ENCODE data around the gene ADORA1.

The ADORA1 gene

DNA sequence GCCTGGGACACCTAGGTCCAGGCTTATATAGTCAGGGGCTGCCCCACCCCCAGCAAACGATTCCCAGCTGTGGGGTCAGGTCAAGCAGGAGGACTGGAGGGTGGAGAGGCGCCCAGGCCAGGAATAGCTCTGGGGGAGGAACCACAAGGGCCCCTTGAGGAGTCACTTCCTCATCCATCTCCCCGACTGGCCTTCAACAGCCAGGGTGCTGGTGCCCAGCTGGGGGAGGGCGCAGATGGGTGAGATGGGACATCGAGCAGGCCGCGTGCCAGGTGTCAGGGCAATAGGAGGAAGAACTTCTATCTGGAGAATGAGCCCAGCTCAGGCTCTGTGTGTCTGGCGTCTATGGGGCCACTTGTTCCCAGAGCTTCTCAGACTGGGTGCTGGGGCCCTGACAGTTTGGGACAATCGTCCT is 48.3 kb downstream of the ADORA1 start:
- peak in 1 of 2 donors; percentile 40 for DNase-seq

DNA sequence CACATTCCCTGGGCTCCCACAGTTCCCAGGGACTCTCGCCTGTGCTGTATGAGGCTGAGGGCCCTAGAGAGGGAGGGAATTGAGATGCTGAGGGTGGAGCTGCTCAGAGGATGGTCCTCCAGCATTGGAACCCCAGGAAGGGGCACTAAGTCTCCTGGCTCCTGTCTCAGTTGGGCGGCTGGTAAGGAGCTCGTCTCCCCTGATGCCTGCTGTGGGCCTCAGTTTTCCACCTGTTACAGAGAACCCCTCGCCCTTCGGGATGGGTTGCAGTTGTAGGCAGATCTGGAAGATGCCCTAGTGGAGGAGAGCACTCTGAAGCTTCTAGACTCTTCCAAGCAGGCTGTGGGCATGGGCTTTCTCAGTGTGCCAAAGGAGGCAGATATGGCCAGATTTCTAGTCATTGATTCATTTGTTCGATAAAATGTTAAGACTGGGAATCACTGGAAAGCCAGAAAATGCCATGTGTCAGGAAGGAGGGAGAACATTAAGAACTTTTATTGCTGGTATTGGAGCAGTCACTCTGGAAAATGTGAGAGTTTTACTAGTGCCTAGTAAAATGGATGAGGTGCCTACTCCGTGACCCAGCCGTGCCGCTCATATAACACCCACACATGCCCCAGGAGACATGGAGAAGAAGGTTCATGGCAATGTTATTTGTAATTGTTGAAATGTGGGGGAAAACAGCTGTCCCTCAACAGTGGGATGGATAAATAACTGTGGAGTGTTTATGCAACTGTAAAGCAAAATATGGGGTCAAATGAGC is 48.9 kb downstream of the ADORA1 start:
- no peak for DNase-seq

DNA sequence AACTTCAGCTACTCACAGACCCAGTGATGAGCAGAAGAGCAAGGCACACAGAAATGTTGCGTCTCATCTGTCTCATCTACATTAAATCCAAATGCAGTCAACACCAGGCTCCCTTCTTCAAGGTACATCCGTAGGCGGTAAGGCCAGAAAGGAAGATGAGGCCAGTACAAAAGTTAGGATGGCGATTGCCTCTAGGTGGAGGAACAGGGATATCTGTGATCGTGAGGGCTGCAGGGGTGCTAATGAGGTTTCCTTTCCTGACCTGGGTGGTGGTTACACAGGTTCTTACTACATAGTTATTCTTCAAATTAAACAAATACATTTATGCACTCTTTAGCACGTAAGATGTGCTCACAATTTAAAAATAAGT is 49.5 kb downstream of the ADORA1 start:
- DNase-seq = no peak

DNA sequence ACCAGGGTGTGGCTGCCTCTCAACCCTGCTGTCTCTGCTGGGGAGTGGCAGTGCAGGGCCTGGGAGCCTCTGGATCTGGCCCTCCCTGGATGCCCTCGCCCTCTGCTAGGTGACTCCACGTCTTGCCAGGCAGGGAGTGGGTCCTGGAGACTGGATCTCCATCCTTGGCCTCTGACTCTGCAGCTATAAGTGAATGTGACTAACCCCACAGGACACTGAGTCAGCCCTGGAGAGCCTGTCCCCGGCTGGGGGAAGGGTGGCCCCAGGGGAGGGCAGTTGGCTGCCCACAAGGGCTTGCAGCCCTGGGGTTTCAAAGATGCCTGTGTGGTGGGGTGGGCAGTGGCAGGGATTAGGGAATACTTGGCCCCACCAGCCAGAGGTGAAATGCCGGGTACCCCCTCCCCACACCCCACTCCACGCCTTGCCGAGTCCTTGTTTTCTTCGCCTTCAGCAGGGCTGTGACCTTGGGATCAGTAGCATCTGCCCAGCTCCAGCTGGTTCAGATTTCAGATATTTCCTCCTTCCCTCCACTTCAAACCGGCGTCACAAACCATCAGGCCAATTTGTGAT is 50.0 kb downstream of the ADORA1 start:
- no peak for DNase-seq

DNA sequence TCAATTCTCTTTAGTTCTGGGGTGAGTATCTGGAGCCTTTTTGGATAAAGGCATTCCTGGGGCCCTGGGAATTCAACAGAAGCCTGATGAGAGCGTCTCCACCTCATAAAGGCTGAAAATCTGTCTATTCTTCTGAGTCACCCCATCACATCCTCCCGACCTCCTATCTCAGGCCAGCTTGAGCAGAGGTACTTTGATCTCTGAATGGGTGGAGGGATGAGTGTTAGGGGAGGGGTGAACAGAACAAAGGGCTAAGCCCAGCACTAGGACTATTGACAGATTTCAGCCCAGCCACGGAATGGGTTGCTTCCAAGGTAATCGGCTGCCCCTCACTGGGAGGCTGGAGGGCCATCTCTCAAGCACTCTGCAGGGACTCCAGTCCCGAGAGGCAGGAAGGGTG is 50.6 kb downstream of the ADORA1 start:
- DNase-seq = no peak

DNA sequence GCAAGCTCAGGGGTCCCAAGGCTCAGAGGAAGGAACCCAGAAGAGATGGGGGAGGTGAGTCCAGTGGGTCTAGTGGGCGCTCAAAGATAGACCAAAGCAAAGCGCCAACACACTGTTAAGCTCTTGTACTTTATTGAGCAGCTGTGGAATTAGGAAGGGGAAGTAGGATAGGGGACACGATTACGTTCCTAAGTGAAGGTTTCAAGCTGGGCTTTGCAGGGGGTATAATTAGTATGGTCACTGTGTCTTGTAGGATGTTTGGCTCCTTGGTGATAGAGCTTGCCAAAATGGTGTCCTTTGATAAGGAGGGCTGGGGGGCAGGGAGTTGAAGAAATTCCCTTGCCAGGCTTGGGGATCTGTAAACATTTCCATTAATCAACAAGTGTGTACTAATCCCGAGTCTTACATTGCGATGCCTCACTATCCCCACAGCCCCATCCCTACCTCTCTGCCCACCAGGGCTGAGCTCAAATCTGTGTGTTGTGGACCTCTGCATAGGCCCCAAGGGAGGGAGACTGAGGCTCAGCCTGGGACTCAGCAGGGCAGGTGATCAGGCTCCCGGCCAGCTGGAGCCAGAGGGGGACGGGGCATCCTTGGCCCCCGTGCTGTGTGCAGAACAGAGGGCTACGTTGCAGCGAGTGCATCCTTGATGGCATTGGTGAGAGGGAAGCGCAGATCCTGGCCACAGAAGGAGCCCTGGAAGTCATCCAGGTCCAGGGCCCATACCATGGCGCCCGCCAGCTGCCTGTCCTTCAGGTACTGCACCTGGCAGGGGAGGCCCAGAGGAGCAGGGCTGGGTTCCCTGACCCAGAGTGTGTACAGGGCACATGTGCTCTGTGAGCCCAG is 51.5 kb downstream of the ADORA1 start:
- no peak for DNase-seq

DNA sequence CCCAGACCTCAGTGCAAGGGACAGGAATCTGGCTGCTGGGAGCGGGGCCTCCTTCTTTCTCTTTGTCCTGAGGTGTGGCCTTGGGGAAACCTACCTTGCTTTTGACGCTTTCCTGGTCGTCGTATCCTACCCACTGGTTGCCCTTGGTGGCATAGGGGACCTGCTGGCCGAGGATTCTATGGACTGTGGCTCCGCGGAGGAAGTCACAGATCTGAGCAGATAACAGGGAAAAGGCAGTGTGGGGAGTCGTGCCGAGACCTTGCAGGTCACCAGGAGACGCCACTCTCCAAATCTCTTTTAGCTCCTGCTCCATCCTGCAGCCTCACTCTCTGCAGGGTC is 52.1 kb downstream of the ADORA1 start:
- DNase-seq = no peak

DNA sequence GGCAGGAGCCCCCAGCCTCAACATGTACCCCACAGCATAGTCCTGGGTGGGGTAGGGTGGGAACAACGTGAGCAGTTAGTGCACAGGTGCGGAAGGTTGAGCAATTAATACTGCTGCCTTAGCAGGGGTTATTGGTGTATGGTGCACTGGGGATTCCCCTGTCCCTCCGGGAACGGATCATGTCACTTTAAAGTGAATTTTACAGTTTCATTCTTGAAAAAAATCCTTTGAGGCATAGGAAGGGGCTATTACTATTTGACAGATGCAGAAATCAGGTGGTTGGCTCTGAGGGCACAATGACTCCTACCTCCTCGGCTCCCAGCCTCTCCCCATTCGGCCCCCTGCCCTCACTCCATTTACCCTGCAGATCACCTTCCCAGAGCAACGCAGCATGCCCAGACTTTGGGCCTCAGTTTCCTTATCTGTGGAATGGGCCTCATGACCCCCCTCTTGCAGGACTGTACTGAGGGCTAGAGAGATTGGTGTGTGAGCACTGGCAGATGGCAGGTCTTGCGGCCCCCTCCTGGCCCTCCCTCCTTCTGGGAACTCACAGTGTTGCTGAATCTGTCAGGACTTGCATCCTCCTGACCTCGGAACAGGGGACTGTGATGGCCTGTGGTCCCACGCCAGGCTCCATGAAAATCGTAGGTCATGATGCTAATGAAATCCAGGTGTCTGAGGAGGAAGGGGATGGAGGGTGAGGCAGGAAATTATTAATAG is 53.2 kb downstream of the ADORA1 start:
- no peak for DNase-seq

DNA sequence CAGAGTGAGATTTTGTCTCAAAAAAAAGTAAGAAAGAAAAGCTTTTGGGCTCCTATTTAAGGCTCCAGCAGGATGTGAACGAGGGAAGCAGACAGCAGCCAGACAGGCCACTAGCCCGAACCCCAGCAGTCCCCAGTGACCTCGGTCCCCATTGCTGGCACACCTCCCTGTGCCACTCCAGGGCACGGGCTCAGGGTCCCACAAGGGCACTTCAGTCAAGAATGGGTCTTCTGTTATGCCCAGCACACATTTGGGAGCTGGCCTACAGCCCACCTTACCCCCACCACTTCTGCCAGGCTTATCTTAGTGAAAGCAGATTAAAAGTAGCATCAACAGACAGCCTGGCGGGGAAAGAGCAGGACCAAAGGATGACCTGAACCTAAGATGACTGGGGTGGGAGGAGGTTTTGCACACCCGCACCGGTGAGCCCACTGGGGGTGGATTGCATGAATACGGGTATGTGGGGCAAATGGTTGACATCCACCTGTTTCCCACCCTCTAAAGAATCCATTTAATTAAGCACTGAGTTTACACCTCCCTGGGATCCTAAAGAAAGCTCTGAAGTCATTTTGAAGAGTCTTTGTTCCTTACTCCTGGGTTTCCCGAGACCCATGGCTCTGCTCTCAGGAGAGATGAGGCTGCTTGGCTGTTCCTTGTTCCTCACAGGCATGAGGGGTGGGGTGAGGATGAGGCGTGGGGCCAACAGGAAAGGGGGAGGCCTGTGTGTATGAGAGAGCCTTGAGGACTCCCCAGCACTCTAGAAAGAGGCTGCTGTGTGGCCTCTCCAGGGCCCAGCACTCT is 54.3 kb downstream of the ADORA1 start:
- no peak for DNase-seq

DNA sequence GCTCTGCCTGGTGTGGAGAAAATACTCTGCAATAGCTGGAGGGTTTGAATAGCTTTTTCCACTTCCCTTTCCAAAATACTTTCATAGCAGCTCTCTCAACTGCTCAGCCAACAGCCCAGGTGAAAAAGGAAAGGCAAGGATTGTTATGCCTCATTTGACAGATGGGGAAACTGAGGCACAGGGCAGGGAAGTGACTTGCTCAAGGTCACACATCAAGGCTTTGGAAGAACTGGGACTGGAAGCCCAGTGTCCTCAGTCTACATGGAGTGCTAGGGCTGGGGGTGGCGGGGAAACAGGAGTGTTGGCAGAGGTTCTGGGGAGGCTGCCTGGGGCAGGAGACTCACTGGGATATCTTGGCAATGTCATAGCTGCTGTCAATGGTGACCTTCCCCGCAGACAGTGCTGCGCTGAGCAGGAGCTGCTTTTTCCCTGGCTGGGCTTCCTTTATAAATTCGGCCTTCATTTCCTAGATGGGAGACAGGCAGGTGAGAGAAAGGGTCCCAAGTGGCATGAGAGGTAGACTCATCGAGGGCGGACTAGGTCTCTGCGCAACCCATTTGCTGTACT is 54.9 kb downstream of the ADORA1 start:
- DNase-seq = no peak

DNA sequence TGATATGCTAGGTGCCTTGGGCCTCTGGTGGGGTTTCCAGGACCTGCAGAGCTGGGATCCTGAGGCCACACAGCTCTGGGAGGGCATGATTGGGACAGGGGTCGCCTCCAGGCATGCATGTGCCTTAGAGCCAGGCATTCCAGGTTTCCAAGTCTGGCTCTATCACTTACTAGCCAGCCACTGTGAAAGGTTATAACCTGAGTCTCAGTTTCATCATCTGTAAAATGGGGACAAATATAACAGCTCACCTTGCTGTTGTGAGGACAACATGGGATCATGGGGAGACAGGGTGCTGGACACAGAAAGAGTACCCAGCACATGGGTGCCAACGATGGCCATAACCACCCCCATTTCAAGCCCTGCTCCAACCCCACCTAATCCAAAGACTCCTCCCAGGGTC is 56.3 kb downstream of the ADORA1 start:
- no peak for DNase-seq

DNA sequence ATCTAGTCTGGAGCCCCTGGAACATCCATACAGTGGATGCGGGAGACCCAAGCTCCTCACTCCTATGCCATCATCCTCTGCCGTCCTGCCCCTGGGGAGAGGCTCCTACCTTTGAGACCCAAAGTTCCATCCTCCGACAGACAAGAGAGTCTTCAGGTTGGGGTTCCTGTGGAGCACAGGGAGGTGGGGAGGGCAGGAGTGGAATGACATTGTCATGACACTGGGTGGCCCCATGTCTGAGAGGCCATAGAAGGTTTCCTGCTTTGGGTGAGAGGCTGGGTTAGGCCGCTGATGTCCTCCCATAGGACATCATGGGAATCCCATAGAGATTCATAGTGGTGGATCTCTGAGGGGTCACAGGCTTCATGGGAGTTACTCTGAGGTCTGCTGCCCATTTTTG is 56.9 kb downstream of the ADORA1 start:
- DNase-seq = no peak

DNA sequence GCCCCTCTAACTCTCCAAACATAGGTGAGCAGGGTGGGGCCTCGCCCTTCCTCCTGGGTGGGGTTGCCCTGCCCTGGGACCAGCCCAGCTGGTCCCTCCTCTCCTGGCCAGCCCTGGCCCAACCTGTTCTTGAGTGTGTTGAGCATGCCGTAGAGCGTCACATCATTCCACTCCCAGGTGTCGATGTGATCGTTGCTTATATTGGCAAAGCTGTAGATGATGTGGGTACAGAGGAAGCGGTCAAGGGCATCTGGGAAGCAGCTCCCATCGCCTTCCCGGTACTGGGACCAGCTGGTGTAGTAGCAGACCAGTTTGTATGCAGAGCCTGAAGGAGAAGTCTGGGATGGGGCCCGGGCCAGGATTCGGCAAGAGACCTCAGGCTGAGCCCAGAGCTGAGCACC is 57.5 kb downstream of the ADORA1 start:
- no peak for DNase-seq

DNA sequence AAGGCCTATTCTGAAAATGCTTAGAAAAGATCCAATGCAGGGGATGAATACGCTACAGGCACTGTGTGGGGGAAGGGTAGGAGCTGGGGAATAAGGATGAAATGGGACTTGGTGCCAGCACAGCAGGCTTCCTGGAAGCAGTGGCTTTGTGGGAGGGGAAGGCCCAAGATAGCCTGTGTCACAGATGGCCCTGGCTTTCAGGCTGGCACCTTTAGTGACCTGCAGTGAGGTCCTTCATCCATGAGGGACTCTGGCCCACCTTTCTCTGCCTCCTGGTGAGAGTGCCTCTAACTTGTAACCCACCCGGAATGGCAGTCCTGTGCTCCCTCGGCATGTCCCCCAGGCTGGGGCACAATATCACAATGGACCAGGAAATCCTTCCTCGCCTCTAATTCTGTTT is 58.1 kb downstream of the ADORA1 start:
- DNase-seq = no peak

DNA sequence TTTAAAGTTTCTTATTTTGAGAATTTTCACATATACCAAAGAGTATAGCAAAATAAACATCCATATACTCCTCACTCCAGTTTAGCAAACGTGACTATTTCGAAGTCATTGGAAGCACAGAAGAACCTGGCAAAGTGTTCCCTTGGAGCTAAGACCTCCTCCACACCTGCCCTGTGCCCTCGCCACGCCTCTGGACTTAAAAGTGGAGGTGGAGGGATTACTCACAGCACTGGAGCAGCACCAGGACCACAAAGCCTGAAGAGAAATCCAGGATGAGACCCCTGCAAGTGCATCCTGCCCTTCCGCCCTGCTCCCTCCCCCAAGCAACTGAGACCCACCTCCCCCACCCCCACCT is 58.5 kb downstream of the ADORA1 start:
- no peak for DNase-seq

DNA sequence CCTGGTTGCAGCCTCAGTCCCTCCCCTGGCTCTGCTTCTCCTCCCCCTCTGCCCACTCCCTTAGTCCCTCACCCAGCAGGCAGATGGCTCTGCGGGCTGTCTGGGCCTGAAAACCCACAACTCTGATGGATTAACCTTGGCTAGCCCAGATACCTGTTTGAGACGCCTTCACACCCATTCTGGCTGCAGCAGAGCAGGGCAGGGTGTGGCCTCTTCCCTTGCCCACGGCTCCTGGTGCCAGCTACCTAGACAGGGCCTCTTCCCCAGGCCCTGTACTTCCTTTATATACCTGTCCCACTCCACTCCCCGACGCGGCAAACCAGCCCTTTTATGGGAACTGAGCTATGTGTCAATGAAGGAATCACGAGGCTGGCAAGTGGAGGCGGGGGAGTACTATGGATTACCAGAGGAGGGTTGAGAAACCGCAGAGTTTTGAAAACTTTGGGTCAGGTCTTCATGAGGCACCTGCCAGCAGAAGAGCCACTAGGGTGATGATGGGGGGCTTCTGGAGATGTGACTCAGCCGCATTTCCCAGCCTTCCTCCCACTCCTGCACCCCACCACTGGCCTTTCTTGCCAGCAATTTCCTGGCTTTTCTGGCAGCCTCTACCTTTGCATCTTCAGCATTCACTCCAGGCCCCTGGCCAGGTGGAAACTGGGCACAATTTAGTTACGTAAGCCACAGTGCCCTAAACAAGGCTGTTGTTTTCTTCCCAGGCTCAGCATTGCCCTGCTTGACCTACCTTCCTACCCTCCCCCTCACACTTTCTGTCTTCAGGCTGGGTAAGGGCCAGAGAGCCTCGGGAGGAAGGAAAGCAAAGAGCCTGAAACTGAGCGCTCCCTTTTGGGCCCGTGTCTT is 59.1 kb downstream of the ADORA1 start, which contains the start of gene CHI3L1:
Gene CHI3L1, minus strand, starts transcription at position 259 of the 858 bp plus-strand sequence. Its CDS starts 81 bp downstream, at position 178.
- DNase-seq = peak; percentile 36 to 43

DNA sequence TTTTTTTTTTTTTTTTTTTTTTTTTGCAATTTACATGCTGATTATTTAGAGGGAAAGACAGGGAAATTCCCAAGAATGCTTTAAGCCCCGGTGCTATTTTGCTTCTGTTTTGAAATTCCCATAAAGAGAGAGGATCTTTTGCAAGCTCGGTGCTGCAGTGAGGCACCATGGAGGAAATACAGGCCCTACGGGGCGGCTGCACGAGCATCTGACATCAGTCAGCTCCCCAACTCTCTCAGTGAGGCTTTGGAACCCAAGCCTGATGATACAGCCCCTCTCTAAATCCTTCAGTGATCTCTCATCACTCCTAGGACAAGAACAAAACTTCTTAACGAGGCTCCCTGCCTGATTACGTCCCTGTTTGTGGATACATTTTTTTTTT is 59.8 kb downstream of the ADORA1 start:
- no peak for DNase-seq

DNA sequence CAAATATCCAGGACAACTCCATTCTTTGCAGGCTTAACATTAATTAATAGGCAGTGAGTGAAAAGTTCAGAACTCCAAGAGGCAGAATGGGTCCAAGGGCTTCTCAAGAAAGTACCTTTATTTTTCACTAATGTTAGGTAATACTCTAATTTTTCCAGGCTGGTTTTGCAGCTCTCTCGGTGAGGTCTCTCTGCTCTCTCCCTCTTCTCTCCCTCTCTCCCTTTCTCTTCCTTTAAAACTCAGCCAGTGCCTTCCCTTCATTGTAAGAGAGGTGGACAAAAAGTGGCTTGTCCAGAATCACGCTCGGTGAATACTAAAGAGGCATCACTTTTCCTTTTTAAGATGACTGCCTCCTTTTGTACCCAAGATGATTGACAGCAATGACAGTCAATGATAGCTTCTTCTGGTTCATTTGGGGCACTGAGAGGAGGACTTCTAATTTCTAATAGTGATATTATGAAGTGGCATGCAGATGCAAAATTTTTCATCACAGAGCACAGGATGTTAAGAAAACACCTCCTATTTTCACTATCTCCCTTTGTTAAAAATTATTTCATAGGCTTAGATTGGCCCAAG is 60.3 kb downstream of the ADORA1 start:
- peak in 1 of 2 donors; percentile 87 for DNase-seq

DNA sequence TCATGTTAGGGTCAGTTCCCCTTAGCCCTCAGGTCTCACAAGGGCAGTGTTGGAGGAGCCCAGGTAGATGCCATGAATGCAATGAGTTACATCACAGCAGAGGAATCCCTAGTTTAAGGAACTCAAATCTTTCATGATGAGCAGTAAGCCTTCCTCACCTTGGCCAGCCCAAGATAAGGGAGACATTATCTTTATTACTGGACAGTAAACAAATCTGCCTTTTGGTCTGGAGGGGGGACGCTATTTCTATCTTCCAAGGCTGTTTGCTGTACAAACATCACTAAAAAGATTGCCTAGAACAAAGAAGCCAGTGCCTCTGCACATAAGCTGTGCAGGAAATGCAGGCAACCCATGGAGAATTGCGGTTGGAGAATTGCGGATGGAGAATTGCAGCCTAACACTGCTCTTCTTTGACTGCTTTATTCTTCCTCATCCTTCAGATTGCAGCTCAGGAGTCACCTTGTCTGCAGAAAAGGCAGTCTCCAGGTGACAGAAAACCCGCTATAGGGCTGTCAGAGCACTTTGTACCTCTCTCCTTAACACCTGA is 61.2 kb downstream of the ADORA1 start:
- no peak for DNase-seq

DNA sequence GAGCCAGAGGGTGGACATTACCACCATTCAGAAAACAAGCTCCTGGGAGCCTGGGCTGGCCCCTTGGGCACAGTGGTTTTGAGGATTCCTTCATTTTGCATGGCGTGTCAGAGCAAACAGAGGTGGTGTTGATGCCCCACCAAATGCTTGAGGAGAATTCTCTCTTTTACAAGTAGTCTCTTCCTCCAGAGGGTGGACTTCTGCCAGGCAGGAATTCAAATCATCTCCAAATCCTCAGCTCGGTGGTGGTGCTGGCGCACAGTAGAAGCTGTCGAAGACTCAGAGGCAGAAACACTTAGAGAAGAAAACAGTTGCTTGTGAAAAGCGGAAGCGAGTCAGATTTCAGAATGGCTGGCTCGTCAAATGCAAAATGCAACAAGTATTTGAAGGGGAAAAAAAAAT is 62.4 kb downstream of the ADORA1 start:
- DNase-seq = peak in 1 of 2 donors; percentile 11
